Fibroblast of lung (primary cell): Measurements from ENCODE around the gene DNTT. TPM values are rescaled to one million over a fixed set of nuclear protein-coding genes. Genes with fewer than 3 reads are reported as not detected.

Experiments
- DNase-seq, 2 donors: peaks; one replicate each; pipeline versions ENCODE4 v3.0.0 to v3.0.0-alpha.2; 2010; ENCODE audit warnings: low read depth in 2 of 2
- H2AFZ ChIP-seq: 2 replicates; pipeline ENCODE4 v1.5.1; 2012; ENCODE audit warnings: low read length, control low read depth, inconsistent platforms
- H3K27ac ChIP-seq: 2 replicates; pipeline ENCODE4 v1.5.1; 2011; ENCODE audit warnings: low read length, control low read depth; ENCODE audit not compliant: insufficient read depth
- H3K27me3 ChIP-seq: 2 replicates; pipeline ENCODE4 v1.5.1; 2011; ENCODE audit warnings: mild to moderate bottlenecking, low read length; ENCODE audit not compliant: control insufficient read depth, insufficient read depth
- H3K36me3 ChIP-seq: 2 replicates; pipeline ENCODE4 v1.5.1; 2011; ENCODE audit warnings: low read length; ENCODE audit not compliant: control insufficient read depth, insufficient read depth
- H3K4me1 ChIP-seq: 2 replicates; pipeline ENCODE4 v1.5.1; 2011; ENCODE audit warnings: low read length; ENCODE audit not compliant: control insufficient read depth, insufficient read depth; ENCODE audit errors: extremely low read depth
- H3K4me2 ChIP-seq: 2 replicates; pipeline ENCODE4 v1.5.1; 2011; ENCODE audit warnings: low read length, control low read depth; ENCODE audit not compliant: insufficient read depth; ENCODE audit errors: extremely low read depth
- H3K4me3 ChIP-seq, 4 experiments: fragments of 200-600 bp in 1 of 4; sonication (generic) in 1 of 4; replicated peaks in 1 of 4; 2 replicates each; pipeline ENCODE4 v1.5.1; 2011 to 2016; ENCODE audit warnings: low read length in 4 of 4, low read depth in 3 of 4, mild to moderate bottlenecking in 3 of 4, control low read depth in 2 of 4, inconsistent platforms in 1 of 4, mixed read lengths in 1 of 4; ENCODE audit not compliant: insufficient read depth in 1 of 4; ENCODE audit errors: control extremely low read depth in 1 of 4
- H3K79me2 ChIP-seq: 2 replicates; pipeline ENCODE4 v1.5.1; 2012; ENCODE audit warnings: mild to moderate bottlenecking, low read length, inconsistent platforms; ENCODE audit not compliant: control insufficient read depth, insufficient read depth
- H3K9ac ChIP-seq: 2 replicates; pipeline ENCODE4 v1.5.1; 2011; ENCODE audit warnings: mild to moderate bottlenecking, low read length, control low read depth; ENCODE audit not compliant: insufficient read depth
- H3K9me3 ChIP-seq: 2 replicates; pipeline ENCODE4 v1.5.1; 2012; ENCODE audit warnings: low read depth, low read length; ENCODE audit not compliant: control insufficient read depth, insufficient read depth
- H4K20me1 ChIP-seq: 2 replicates; pipeline ENCODE4 v1.5.1; 2011; ENCODE audit warnings: low read length; ENCODE audit not compliant: control insufficient read depth, insufficient read depth; ENCODE audit errors: extremely low read depth
- EZH2 ChIP-seq: IDR thresholded peaks from 2 replicates; pipeline ENCODE4 v1.5.1; 2012; ENCODE audit warnings: low read length, control low read depth, mild to moderate bottlenecking; ENCODE audit errors: missing control alignments
- polyA plus RNA-seq, 2 donors: library from polyadenylated mRNA; depleted of rRNA in 1 of 2; stranded (reverse) in 1 of 2; unstranded in 1 of 2; fragments of >200 nt; gene quantifications; 2 replicates each; pipeline ENCODE4 v1.2.1, GENCODE V29; 2011 to 2012; ENCODE audit warnings: missing spikeins in 1 of 2
- total RNA-seq: library from RNA; depleted of rRNA; stranded (reverse); fragments of >200 nt; gene quantifications from 2 replicates; pipeline ENCODE4 v1.2.1, GENCODE V29; 2014
- TF ChIP-seq, protein P1 (sequence below), 2 donors: IDR thresholded peaks in 1 of 2; conservative IDR thresholded peaks in 1 of 2; 1 replicate in 1 of 2; 2 replicates in 1 of 2; pipeline ENCODE4 v1.5.1; 2011 to 2012; ENCODE audit warnings: low read length in 2 of 2, control low read depth in 1 of 2, inconsistent platforms in 1 of 2, low read depth in 1 of 2, mild to moderate bottlenecking in 1 of 2

The DNTT gene
- total and polyA plus RNA-seq, 2 donors (not counting 1 experiment from before 2014, with no cell fraction given), result not detected

DNA sequence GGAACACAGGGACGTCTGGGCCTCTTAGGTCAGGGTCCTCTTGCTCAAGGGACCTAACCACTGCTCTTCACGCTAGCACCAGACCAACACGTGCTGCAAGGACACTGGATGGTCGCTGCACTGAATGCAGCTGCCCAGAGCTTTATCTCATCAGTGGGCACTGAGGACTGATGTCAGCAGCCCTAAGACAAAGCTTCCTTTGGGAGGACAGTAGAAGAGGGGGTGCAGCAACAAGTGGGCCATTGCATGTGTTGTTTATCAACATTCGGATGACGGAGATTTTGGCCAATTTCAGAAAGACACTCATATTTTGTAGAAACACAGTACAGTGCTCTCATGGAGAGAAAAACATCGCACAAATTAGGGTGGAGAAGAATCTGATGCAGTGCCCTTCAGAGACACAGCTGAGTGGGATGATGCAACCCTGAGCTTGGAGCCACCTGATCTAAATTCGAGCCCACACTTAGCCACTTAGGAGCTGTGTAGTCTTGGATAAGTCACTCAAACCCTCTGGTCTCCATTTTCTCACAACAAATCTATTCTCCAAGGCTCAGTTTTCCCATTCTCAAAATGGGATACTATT is 52.9 kb downstream of the DNTT start:
- no peak overlapping the region for H3K27ac ChIP-seq

DNA sequence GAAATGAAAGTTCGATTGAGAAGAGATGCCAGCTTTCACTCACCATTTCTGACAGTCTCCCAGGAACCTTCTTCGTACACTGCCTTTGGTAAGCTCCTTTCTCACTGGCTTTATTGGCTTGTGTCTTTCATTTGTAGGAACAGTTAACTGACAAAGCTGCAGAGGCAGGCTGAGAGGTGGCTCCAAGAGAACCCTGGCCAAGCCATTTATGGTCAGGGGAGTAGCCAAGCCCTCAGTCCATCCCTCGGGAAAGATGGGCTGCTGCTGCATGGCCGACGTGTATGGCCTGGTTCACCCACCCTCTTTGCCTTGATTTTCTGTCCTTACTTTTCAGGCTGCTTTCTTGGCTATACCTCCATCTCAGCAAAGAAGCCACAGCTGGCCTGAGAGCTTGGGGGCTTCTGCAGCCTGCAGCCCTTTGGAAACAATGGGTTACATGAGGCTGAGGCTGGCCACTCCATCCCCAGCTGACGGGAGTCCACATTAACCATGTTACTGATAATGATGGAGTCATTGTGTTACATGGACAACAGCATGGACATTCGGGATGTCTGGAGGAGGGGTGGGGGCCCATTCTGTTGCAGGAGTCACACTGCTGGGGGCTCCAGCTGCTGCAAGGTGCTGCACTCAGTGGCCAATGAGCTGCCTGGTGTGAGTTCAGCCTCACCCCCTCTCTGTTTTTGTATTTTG is 54.8 kb downstream of the DNTT start, which contains the start of gene OPALIN:
Gene OPALIN (minus strand): TSS at position 152 of the 690 bp plus-strand sequence. CDS start 106 bp downstream, at position 46.
- no peak for TF ChIP-seq EZH2
- TF ChIP-seq, protein P1, sequence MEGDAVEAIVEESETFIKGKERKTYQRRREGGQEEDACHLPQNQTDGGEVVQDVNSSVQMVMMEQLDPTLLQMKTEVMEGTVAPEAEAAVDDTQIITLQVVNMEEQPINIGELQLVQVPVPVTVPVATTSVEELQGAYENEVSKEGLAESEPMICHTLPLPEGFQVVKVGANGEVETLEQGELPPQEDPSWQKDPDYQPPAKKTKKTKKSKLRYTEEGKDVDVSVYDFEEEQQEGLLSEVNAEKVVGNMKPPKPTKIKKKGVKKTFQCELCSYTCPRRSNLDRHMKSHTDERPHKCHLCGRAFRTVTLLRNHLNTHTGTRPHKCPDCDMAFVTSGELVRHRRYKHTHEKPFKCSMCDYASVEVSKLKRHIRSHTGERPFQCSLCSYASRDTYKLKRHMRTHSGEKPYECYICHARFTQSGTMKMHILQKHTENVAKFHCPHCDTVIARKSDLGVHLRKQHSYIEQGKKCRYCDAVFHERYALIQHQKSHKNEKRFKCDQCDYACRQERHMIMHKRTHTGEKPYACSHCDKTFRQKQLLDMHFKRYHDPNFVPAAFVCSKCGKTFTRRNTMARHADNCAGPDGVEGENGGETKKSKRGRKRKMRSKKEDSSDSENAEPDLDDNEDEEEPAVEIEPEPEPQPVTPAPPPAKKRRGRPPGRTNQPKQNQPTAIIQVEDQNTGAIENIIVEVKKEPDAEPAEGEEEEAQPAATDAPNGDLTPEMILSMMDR (conservative IDR thresholded peaks at IDR 0.05 in 1 of 2, IDR thresholded peaks at IDR 0.05 in 1 of 2; ENCODE audit: low read depth in 1 of 2, low read length in 2 of 2), result no peak
- no peak within 1 kb of the TSS for H3K9ac ChIP-seq
- H3K36me3 ChIP-seq, result no peaks in the 10 kb centered on the region
- no peak for DNase-seq
- no peak within 1 kb of the TSS for H3K27ac ChIP-seq
- no peaks in the 10 kb centered on the region for H3K79me2 ChIP-seq
- H3K27me3 ChIP-seq, result no peaks in the 10 kb centered on the region
- H2AFZ ChIP-seq, result no peak within 1 kb of the TSS
- H3K4me1 ChIP-seq, result no peaks in the 10 kb centered on the region
- H3K9me3 ChIP-seq, result no peaks in the 10 kb centered on the region
- H3K4me2 ChIP-seq, result no peak within 1 kb of the TSS
- H4K20me1 ChIP-seq, result no peaks in the 10 kb centered on the region
- H3K4me3 ChIP-seq, result no peak within 1 kb of the TSS

More for the DNA sequence above, 52.9 kb downstream of the DNTT start:
- H3K27me3 ChIP-seq, result no peaks in the 10 kb centered on the region
- H3K36me3 ChIP-seq, result no peaks in the 10 kb centered on the region
- no peak for TF ChIP-seq EZH2
- TF ChIP-seq, protein P1 (conservative IDR thresholded peaks at IDR 0.05 in 1 of 2, IDR thresholded peaks at IDR 0.05 in 1 of 2; ENCODE audit: low read depth in 1 of 2, low read length in 2 of 2), result no peak
- DNase-seq, result no peak
- no peaks in the 10 kb centered on the region for H4K20me1 ChIP-seq
- no peaks in the 10 kb centered on the region for H3K79me2 ChIP-seq
- H3K4me1 ChIP-seq, result no peaks in the 10 kb centered on the region
- no peak overlapping the region for H3K4me2 ChIP-seq
- no peaks in the 10 kb centered on the region for H3K9me3 ChIP-seq
- H3K9ac ChIP-seq, result no peak overlapping the region
- no peak overlapping the region for H2AFZ ChIP-seq
- H3K4me3 ChIP-seq, result no peak overlapping the region

DNA sequence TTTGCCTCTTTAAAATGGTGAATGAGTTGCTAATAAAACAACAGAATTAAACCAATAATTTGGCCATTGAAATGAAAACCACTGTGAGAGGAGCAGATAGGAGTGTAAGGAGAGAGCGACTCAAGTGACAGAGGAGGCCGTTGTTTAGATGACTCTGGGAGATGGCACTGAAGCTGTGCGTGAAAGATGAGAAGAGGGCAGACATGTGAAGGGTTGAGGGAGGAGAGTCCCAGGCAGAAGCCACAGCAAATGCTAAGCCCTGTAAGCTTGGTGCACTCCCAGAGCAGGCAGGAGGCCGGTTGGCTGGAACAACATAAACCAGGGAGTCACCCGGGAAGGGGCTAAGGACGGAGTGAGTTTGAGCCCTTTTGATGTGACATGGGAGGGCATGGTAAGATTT is 55.4 kb downstream of the DNTT start:
- H3K9me3 ChIP-seq, result no peaks in the 10 kb centered on the region
- H3K9ac ChIP-seq, result no peak overlapping the region
- DNase-seq, result no peak
- no peak overlapping the region for H3K27ac ChIP-seq
- H3K27me3 ChIP-seq, result no peaks in the 10 kb centered on the region
- H3K4me2 ChIP-seq, result no peak overlapping the region
- no peak overlapping the region for H2AFZ ChIP-seq
- H3K36me3 ChIP-seq, result no peaks in the 10 kb centered on the region
- H3K4me1 ChIP-seq, result no peaks in the 10 kb centered on the region
- no peak overlapping the region for H3K4me3 ChIP-seq
- TF ChIP-seq, protein P1 (conservative IDR thresholded peaks at IDR 0.05 in 1 of 2, IDR thresholded peaks at IDR 0.05 in 1 of 2; ENCODE audit: low read depth in 1 of 2, low read length in 2 of 2), result no peak
- no peak for TF ChIP-seq EZH2
- H4K20me1 ChIP-seq, result no peaks in the 10 kb centered on the region
- H3K79me2 ChIP-seq, result no peaks in the 10 kb centered on the region
